ENCODE measurements around the gene NUDT22.

The NUDT22 gene

GRCh38 chr11:64256300-64256699 lies 30.2 kb downstream of the NUDT22 start:
- Histone ChIP-seq H3K79me2 (ENCODE audit: control insufficient read depth, low read length) (peaks cover 15% of the 10 kb centered on the region), H3K36me3 (ENCODE audit: control insufficient read depth, low read length) (peaks cover 39% of the 10 kb centered on the region)

GRCh38 chr11:64258356-64258755 lies 32.3 kb downstream of the NUDT22 start:
- H3K27ac ChIP-seq (ENCODE audit: low read depth, low read length): no peak overlapping the region
- H3K4me3 ChIP-seq (ENCODE audit: low read length): no peak overlapping the region
- TF ChIP-seq EZH2phosphoT487 (IDR thresholded peaks at IDR 0.05; ENCODE audit: borderline replicate concordance, low read length): no peak
- TF ChIP-seq, protein P1, sequence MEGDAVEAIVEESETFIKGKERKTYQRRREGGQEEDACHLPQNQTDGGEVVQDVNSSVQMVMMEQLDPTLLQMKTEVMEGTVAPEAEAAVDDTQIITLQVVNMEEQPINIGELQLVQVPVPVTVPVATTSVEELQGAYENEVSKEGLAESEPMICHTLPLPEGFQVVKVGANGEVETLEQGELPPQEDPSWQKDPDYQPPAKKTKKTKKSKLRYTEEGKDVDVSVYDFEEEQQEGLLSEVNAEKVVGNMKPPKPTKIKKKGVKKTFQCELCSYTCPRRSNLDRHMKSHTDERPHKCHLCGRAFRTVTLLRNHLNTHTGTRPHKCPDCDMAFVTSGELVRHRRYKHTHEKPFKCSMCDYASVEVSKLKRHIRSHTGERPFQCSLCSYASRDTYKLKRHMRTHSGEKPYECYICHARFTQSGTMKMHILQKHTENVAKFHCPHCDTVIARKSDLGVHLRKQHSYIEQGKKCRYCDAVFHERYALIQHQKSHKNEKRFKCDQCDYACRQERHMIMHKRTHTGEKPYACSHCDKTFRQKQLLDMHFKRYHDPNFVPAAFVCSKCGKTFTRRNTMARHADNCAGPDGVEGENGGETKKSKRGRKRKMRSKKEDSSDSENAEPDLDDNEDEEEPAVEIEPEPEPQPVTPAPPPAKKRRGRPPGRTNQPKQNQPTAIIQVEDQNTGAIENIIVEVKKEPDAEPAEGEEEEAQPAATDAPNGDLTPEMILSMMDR (IDR thresholded peaks at IDR 0.05; ENCODE audit: low read depth, low read length, poor library complexity, severe bottlenecking): no peak
- H3K4me1 ChIP-seq (ENCODE audit: control insufficient read depth, low read length): no peaks in the 10 kb centered on the region; the same call in 1 of the 2 replicates
- no peaks in the 10 kb centered on the region for H3K79me2 ChIP-seq (ENCODE audit: control insufficient read depth, low read length)
- peaks cover 44% of the 10 kb centered on the region for H3K36me3 ChIP-seq (ENCODE audit: control insufficient read depth, low read length)
- no peaks in the 10 kb centered on the region for H3K27me3 ChIP-seq (ENCODE audit: control insufficient read depth, low read length)
- H3K4me2 ChIP-seq (ENCODE audit: low read length): no peak overlapping the region
- no peaks in the 10 kb centered on the region for H4K20me1 ChIP-seq (ENCODE audit: control insufficient read depth, insufficient read depth, low read depth, low read length)
- H3K9me2 ChIP-seq (replicated peaks; ENCODE audit: control insufficient read depth, low read length): no peaks in the 10 kb centered on the region
- H3F3A ChIP-seq (ENCODE audit: control insufficient read depth, insufficient read depth): no peaks in the 10 kb centered on the region
- H3K9me3 ChIP-seq (ENCODE audit: control insufficient read depth, insufficient read depth, low read length): no peaks in the 10 kb centered on the region

More at GRCh38 chr11:64256300-64256699, 30.2 kb downstream of the NUDT22 start:
- Histone ChIP-seq H3F3A (ENCODE audit: control insufficient read depth, insufficient read depth) (0 out of 2 replicates have a peak, but pooled peaks cover 5% of the 10 kb centered on the region), H3K27ac (ENCODE audit: low read depth, low read length) (no peak overlapping the region), H3K4me2 (ENCODE audit: low read length) (no peak overlapping the region), H3K4me3 (ENCODE audit: low read length) (no peak overlapping the region), H4K20me1 (ENCODE audit: control insufficient read depth, insufficient read depth, low read depth, low read length) (peaks cover 5% of the 10 kb centered on the region; the same call in 1 of the 2 replicates), H3K27me3 (ENCODE audit: control insufficient read depth, low read length) (no peaks in the 10 kb centered on the region), H3K9me3 (ENCODE audit: control insufficient read depth, insufficient read depth, low read length) (no peaks in the 10 kb centered on the region), H3K4me1 (ENCODE audit: control insufficient read depth, low read length) (peaks cover 14% of the 10 kb centered on the region), H3K9me2 (replicated peaks; ENCODE audit: control insufficient read depth, low read length) (no peaks in the 10 kb centered on the region)
- TF ChIP-seq EZH2phosphoT487 (IDR thresholded peaks at IDR 0.05; ENCODE audit: borderline replicate concordance, low read length): no peak
- TF ChIP-seq, protein P1 (IDR thresholded peaks at IDR 0.05; ENCODE audit: low read depth, low read length, poor library complexity, severe bottlenecking): no peak

DNA sequence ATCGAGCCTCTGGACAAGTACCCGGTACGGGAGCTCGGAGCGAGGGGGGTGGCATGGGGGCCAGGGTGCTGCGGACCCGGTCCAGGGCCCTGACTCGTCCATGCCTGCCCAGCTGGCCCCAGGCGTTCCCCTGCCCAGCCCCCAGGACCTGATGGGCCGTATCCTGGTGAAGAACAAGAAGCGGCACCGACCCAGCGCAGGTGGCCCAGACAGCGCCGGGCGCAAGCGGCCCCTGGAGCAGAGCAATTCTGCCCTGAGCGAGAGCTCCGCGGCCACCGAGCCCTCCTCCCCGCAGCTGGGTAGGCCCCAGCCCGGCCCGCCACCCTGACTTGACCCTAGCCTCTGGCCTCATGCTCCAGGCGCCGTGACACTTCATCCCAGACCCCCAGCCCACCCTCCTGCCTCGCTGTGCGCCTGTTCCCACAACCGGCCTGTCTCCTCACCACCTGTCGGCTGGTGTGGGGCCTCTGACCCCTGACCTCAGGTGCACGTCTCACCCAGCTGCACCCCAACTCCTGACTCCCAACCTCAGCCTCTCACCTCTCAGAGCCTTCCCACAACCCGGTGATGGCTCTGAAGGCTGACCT lies 33.0 kb downstream of the NUDT22 start:
- TF ChIP-seq EZH2phosphoT487 (IDR thresholded peaks at IDR 0.05; ENCODE audit: borderline replicate concordance, low read length): no peak
- TF ChIP-seq, protein P1 (IDR thresholded peaks at IDR 0.05; ENCODE audit: low read depth, low read length, poor library complexity, severe bottlenecking): no peak
- Histone ChIP-seq H3K4me3 (ENCODE audit: low read length) (no peak overlapping the region), H3K9me3 (ENCODE audit: control insufficient read depth, insufficient read depth, low read length) (no peaks in the 10 kb centered on the region), H3K4me2 (ENCODE audit: low read length) (no peak overlapping the region), H3K4me1 (ENCODE audit: control insufficient read depth, low read length) (no peaks in the 10 kb centered on the region), H3K79me2 (ENCODE audit: control insufficient read depth, low read length) (no peaks in the 10 kb centered on the region), H3K9me2 (replicated peaks; ENCODE audit: control insufficient read depth, low read length) (no peaks in the 10 kb centered on the region), H3K36me3 (ENCODE audit: control insufficient read depth, low read length) (peaks cover 48% of the 10 kb centered on the region), H4K20me1 (ENCODE audit: control insufficient read depth, insufficient read depth, low read depth, low read length) (no peaks in the 10 kb centered on the region), H3K27me3 (ENCODE audit: control insufficient read depth, low read length) (no peaks in the 10 kb centered on the region), H3F3A (ENCODE audit: control insufficient read depth, insufficient read depth) (no peaks in the 10 kb centered on the region), H3K27ac (ENCODE audit: low read depth, low read length) (no peak overlapping the region)

Measured in DOHH2 (cell line).